ENCODE results near the gene PLA2G4D.
"Not testable (repeated sequence)": the region's sequence is repeated elsewhere in the genome, so short reads cannot be mapped to it uniquely, and the experiment has no call there.

The PLA2G4D gene

DNA sequence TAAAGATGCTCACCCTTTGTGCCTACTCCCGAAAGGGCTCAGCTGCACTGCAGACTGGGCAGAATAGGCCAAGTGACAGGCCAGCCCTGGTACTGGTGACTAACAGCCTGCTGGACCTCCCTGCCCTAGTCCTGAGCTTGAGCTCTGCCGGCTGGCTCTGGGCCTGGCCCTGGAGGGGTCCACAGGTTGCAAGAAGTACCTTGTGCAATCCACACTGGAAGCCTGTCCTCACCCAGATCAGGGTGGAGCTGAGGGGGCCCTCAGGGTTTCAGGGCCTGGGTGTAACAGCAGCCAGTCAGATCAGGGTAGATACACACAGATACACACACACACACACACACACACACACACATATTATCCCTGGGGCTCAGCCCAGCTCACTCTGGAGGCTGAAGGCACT, 27.3 kb upstream of the PLA2G4D start:
- DNase-seq = no peak

DNA sequence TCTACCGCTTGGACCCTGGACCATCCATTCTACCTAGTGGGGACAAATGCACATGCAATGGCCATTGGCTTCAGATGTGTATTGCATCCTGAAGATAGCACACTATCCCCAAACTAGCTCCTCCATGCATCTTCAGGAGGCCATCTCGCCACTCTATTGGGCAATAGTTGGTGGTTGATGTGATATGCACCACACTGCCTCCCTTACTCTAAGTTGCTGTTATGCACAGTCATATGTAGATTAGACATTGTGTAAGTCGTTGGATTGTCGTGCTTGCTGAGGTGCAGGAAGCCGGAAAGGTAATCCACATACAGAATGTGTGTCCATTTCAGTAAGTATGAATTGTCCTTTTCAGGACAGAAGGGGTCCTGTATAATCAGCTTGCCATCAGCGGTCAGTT, 26.7 kb upstream of the PLA2G4D start:
- DNase-seq = no peak

DNA sequence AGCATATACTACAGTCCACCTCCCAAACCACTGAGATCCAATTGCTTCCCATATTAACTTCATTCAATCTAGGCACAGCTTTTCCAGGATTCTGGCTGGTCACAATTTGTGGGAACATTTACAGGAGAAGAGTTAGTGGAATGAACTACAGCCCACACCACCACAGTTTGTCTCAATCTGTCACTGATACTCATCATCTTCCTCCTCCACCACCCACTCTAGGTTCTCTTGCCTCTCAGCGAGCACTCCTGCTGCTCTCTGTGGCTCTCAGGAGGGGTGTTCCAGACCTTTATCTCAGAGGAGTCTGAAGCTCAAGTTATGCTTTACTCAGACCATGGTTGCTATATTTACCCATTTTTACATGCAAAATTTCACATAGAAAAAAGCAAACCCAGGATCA, 25.9 kb upstream of the PLA2G4D start:
- DNase-seq = no peak

DNA sequence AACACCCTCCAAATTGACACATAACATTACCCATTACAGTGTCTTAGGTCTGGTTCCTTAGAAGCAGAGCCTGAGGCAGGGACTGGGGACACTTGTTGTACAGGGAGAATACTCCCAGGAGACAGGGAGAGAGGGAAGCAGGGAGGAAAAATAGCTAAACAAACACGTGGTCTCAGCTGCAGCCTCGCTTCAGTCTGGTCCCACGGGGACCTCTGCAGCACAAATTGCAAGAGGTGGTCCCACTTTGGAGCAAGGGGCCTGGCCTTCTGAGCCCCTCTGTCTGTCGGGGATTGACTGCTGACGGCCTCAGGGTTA, 25.0 kb upstream of the PLA2G4D start:
- DNase-seq = no peak

DNA sequence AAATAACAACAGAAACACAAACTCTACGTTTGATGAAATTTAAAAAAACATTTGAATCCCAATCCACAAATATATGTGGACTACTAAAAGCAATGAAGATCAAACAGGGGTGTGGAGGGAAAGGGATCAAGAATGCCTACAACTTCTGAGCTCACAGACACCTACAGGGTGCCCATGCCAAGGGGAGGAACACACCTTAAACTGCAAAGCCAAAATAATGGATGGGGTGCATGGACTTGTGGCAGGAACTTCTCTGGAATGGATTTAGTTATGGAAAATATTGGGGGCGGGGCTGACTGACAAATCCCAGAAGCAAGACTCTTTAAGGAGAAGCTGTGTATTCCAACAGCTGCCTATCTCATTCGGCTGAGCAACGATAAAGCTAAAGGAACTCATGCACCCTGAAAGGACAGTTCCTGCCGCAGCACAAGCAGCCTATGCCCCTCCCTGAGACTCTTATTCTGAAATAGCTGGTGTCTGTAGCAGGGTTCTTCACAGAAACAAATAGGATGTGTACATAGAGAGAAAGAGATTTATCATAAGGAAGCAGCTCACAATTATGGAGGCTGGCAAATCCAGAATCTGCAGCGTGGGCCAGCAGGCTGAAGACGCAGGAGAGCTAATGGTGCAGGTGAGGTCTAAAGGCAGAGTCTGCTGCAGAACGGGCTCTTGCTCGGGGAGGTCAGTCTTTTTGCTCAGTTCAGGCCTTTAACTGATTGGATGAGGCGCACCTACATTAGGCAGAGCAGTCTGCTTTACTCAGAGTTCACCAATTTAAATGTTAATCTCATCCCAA, 24.5 kb upstream of the PLA2G4D start:
- no peak for DNase-seq

DNA sequence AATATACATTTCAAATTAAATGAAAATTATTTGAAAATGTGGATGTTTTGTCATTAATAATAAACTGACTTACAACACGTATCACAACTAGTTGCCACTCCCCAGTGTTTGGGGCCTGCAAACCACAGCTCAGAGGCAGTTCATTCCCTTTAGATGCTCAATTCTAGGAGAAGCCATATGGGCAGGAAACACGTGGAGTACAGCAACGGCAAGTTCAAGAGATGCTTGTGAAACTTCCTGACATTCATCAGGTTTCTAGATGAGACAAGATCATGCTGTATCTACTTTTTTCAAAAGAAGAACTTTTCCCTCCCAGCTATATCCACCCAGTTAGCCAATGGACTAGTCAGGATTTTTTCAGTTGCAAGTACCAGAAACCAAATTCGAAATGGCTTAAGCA, 17.6 kb upstream of the PLA2G4D start:
- no peak for DNase-seq

DNA sequence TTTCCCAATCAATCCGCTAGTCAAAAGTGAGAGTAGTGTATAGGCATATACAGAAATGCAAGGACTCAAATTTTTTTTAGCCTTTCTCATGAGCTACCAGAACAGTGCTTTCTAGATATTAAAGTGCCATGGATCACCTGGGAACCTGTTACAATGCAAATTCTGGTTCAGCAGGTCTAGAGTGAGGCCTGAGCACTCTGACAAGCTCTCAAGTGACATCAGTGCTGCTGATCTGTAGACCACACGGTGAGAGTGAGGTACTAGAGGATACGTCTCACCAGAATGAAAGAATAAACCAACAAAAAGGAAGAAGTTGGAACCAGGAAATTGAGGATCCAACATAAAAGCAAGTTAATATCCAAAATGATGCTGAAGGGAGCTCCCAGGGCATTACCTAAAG, 16.0 kb upstream of the PLA2G4D start:
- no peak for DNase-seq

DNA sequence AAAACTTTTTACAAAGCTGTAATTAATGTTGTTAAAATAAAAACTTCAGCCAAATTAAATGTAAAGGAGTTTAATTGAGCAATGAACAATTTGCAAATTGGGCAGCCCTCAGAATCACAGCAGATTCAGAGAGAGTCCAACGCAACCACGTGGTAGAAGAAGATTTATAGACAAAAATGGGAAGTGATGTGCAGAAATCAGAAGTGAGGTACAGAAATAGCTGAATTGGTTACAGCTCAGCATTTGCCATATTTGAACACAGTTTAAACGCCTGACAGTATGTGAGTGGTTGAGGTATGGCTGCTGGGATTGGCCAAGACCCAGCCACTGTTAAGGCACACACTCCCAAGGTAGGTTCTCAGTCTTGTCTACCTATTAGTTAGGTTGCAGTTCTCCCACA, 14.4 kb upstream of the PLA2G4D start:
- no peak for DNase-seq

DNA sequence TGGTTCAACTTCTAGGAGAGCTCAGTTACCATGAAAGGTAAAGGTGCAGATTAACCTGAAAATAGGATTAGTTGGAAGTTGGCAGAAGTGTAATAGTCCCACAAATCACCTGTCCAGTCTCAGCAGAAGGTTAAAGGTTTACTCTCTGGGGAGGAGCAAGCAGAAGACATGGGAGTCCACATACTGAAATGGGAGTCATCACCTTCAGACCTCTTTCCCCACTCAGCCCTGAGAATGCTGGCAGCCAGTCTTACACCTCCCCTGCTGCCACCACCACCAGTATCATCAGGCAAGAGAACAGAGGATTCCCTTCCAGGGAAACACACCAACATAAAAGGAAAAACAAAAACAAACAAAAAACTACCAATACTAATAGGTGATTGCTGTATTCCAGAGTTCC, 13.8 kb upstream of the PLA2G4D start:
- DNase-seq = no peak

DNA sequence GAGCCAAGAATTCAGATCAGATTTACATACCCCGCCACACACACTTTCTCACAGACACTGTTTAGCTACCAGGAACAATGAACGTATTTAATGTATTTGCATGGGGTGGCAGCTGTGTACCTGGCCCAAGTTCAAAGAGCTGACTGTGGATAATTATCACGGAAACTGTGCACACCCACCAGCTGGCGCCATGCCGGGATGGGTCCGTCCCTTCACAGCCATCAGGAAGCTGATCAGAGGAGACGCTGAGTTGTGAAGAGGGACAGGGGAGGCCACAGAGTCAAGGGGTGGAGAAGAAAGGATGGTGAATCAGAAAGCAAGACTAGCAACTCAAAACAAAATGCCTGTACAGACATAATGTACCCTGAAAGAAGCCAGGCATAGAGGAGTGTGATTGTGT, 13.1 kb upstream of the PLA2G4D start:
- DNase-seq = peak; percentile 86

DNA sequence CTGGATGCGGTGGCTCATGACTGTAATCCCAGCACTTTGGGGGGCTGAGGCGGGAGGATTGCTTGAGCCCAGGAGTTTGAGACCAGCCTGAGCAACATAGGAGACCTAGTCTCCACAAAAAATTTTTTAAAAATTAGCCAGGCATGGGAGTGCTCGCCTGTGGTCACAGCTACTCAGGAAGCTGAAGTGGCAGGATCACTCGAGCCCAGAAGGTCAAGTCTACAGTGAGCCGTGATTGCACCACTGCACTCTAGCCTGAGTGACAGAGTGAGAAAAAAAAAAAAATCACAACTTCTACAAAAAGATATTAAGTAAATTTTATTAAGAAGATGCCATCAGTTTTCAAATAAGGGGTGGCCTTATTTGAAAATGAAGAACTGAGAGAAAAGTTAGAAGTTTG, 11.9 kb upstream of the PLA2G4D start:
- DNase-seq = no peak

DNA sequence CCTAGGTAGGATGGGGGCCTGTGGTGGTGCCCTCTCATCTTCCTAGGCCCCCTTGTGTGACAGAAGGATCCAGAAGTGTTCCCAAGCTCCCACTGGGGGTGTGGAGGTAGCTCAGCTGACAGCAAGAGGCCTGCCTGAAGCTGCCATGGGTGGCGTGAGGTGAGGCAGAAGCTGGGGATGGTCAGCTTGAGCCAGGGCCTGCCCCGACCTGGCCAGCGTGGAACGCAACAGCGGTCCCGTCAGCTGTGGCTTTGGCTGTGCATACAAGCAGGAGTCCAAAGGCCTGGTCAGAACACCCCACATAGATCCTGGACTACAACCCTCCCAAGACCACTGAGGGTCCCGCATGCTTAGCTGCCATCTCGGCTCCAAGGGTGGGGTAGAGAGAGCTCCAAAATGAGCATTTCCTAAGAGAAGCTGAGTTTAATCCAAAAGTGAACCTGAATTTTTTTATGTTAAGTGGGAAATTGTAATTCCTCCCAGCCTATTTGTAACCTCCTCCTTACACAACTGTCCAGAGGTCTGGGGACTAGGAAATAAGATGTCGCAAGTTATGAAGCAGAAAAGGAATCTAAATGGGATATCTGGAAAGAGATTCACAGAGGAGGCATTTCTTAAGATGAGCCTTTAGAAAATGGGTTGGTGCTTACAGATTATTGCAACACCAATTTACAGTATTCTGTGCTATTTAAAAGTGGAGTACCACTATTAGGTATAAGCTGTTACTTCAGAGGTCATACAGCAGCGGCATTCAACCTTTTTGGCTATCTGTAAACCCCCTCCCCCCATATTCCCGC, 9.9 kb upstream of the PLA2G4D start:
- DNase-seq = no peak

DNA sequence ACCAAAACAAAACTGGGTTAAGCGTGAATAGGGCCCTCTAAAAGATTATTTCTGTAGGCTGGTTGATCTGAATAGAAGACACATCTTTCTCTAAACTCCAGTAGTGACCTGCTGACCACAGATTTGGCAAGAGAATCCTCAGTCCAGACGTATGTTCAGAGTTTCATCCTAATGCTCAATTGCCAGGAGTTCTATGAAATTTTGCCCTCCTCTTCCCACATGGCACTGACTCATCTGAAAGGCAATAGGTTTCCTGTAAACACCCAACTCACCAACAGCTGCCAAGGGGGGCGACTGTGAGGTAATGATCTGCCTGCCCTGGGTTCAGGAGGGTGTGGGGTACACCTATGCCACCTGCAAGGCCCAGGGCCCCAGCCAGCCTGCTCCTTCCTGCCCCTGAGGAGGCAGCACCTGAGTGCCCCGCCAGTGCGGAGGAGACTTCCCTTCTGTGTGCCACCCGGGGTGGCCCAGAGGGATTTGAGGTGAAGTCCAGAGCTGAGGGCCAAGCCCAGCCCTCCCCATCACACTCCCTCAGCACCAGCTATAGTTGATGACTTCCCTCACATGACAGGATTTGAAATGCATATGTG, 8.4 kb upstream of the PLA2G4D start:
- DNase-seq = no peak

DNA sequence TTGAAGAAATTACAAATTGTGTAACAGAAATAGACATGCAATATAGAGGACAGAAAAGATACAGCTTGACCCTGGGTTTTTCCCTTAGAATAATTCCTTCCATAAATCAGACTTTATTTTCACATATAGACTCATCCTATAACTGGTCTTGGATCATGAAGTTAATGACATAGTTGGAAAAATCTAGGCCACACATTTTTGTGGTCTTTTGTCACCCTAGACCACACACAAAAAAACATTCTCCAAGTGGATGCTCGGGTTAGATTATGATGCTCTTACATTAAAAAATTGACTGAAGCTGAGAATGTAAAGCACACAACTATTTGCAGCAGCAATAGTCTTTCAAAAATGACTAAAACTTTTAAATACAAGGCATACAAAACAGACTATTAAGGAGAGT, 7.5 kb upstream of the PLA2G4D start:
- no peak for DNase-seq

DNA sequence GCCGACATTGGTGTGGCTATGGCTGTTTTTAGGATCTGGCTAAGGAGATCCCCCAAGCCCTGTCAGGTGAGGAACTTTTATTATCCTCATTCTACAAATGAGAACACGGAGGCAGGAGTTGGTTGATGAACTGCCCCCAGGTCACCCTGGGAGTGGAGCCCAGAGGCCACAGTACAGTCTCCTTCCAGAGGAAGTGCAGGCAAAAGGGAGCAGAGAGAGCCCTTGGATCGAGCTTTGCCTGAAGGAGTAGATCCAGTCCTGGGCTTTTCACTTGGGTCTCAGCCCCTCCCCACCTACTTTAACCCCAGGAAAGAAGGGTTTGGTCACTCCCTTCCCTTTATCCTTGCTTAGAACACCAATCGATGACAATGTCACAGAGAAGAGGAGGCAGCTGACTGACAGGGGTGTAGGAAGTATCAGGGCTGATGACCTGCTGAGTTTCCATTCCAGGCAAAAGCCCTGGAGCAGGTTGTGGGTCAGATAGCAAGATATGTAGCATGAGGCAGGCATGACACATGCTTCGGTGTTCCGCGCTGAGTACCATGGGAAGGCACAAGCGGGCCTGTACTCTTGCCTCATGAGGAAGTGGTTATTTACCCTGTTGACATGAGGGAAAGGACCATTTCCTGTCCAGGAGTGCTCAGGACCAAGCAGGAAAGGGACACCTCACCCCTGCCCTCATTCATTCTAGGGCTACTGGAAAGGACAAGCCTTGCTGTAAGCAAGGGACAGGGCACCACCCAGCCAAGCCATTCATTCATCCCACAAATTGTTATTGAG, 5.8 kb upstream of the PLA2G4D start:
- no peak for DNase-seq

DNA sequence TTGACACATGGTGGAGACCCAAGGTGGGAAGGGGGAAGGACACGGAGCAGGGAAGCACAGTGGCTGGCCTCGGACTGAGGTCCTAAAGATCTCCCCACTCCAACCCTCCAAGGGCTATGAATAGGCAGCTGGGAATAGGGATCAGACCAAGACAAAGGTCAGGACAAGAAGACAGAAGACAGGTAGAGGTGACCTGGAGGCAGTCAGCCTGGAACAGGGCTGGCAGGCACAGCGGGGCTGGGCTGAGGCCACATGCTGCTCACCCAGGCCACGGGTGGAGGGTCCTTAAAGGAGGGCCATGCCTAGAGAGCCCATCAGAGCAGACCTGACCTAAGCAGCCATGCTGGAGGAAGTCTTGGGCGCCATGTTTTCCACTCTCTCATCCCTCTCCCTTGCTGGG, 2.7 kb upstream of the PLA2G4D start:
- no peak for DNase-seq

DNA sequence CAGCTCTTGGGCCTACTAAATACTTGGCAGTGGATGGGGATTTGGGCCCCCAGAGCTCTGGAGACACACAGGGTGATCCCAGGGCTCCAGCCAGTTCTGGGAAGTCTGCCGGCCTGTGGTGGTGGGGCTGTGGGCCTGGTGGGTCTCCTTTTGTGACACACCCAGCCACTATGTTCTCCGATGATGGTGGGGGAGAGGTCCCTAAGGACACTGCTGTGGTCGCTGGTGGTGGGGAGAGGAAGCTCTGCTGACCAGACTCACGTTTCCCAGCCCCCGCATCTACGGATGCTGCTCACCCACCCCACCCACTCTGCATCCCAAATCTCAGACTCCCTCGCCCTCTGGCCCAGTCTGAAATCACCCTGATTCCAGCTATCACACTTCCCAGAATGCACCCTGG, 396 bp downstream of the PLA2G4D start:
- no peak for DNase-seq

DNA sequence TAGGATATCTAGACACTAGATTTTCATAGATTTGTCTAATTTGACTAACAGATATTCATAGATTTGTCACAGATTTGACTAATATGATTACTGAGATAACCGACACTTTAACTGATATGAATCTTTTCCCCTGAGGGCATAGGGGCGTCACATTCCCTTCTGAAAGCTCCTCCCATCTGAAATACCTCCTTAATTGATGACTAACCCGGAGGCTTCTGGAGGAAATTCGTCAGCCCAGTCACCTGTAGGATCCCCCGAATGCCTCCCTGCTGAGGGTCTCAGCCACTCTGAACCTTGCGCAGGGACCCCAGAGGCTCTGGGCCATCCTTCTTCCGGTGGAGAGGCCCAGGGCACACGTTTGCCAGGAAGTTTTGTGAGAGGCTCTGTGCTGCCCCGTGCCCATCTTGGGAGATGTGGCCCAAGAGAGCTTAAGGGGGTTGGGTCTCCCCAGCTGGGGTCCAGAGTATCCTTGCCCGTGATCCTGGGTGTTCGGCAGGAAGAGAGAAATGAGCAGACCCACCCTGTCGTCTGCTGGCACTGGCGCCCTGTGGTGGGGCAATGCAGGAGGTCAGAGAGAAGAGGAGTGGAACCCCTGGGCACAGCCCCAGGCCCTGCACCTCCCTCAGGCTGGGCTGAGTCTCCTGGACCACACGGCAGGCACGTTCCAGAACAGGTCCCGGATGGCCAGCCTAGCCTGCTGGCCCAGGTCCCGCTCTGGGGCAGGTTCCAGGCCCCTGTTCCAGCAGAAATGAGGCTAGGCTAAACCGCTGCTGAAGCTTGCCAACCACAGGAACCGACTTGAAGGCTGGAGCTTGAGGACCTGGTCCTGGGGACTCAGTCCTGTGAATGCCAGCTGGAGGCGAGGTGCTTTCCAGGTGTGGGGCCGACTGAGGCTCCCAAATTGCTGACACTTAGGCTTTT, 1.7 kb downstream of the PLA2G4D start:
- DNase-seq = no peak

DNA sequence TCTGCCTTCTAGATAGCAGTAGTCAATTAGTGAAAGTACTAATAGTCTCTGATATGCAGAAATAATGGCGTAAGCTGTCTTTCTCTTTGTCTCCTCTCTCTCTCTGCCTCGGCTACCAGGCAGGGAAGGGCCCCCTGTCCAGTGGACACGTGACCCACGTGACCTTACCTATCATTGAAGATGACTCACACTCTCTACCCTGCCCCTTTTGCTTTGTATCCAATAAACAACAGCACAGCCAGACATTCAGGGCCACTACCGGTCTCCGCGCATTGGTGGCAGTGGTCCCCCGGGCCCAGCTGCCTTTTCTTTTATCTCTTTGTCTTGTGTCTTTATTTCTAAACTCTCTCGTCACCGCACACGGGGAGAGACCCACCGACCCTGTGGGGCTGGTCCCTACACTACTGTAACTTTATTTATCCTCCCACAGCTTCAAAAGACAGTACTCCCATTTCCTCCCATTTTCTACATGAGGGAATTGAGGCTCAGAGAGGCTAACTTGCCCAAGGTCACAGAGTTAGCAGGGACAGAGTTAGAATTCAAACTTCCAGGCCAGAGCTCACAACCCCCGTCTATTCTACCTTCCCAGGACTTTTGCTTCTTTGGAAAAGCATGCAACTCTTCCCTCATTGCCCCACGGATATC, 2.5 kb downstream of the PLA2G4D start:
- DNase-seq = not testable (repeated sequence)

DNA sequence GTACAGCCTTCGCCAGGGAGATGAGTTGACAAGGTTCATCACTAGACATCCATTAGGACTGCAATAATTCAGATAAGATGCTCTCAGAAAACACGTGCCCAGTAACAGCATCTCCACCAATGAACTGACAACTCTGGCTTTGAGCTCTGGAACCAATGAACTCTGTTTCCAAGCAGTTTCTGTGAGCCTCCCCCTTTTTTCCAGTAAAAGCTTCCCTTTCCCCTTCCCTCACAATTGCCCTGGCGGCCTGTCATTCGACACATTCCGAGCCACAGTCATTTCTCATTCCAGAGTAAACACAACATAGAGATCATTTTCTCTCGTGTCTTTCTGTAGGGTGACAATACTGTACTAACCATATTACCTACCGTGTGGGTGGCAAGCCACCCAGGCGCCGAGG, 3.6 kb downstream of the PLA2G4D start:
- DNase-seq = no peak

DNA sequence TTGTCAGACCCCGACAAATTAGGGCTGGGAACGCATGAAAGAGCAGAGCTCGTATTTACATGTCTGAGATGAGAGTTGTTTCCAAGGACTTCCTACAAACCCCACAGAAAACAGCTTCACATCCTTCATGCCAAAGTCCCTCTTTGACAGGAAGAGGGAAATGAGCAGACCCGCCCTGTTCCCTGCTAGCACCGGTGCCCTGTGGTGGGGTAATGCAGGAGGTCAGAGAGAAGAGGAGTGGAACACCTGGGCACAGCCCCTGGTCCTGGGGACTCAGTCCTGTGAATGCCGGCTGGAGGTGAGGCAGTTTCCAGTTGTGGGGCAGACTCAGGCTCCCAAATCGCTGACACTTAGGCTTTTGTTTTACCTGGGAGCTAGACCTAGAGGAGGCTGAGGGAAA, 4.0 kb downstream of the PLA2G4D start:
- DNase-seq = no peak

DNA sequence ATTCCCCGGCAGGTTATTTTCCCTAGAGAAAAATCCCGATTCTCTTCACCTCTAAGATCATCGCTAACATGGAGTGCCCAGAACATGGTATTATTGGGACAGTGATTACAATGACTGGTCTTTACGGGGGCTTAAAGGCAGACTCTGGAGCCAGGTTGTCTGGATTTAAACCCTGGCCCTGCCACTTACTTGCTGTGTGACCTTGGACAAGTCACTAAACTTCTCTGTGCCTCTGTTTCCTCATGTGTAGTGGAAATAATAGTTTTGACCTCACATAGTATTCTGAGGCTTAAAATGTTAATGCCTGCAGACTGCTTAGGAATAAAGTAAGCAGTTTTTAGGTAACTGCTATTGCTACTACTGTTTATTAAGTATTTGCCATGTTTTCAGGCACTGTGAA, 4.4 kb downstream of the PLA2G4D start:
- no peak for DNase-seq

Measured in NCI-H2081 treated with DMSO at 0.1 percent for 48 hours (cell line).